CMK (cell line): ENCODE data around the gene RHOD.

Source experiments
- DNase-seq: peaks from one replicate; pipeline ENCODE4 v3.0.0-alpha.2; 2010; ENCODE audit warnings: low read depth

The RHOD gene

DNA sequence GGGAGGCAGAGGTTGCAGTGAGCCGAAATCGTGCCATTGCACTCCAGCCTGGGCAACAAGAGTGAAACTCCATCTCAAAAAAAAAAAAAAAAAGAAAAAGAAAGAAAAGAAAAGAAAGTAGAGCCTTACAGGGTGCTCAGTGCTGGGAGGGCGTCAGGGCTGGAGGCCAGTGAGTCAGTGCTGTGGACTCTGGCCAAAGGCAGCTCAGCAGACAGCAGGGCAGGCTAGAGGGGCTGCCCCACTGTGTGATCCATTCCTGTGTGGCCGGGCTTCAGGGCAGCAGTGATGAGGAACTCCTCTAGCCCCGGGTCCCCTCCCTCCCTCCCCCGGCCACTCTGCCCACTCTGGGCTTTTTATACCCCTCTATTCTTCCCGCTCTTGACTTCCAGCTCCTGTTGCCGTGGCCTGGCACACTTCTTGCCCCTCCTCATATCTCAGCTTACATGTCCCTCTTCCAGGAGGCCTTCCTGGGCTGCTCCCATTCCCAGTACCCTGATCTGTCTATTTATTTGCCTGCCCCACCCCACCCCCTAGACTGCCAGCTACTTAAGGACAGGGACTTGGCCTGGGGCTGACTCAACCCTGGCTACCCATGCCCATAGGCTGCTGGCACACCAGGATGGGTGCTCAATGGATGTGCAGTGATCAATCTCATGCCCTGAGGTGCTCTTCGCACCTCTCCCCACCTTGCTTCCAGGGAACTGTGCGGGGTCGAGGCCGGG is 23.7 kb upstream of the RHOD start:
- no peak for DNase-seq

DNA sequence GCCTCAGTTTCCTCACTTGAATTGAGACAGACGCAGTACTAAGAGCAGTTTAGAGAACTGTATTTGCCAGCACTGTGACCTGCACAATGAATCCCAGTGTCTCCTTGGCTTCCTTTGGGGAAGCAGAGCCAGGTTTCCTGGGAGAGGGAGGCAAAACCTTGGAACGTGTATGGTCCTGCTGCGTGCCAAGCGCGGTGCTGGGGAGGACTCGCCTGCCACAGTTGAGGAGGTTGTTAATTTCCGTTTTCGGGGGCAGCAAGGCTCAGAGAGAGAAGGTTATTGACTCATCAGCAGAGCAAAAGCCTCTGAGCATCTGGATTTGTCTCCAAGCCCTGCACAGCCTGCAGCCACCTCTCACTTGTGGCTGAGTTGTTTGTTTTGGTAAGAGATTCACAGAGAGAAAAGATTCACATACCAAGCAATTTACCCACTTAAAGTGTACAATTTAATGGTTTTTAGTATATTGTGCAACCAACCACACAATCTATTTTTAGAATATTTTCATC is 22.9 kb upstream of the RHOD start:
- no peak for DNase-seq

DNA sequence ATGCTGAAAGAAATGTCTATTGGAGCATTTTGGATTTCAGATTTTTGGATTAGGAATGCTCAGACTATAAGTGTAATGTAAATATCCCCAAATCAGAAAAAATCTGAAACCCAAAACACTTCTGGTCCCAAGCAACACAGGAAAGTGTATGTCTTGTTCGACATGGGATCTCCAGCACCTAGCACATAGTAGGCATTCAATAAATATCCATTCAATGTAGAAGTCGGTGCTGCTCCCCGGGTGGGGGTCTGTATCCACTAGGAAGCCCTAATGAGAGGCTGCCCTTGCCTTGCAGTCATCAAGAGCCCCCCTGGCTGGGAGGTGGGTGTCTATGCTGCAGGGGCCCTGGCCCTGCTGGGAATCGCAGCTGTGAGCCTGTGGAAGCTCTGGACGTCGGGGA is 22.3 kb upstream of the RHOD start:
- DNase-seq: no peak

DNA sequence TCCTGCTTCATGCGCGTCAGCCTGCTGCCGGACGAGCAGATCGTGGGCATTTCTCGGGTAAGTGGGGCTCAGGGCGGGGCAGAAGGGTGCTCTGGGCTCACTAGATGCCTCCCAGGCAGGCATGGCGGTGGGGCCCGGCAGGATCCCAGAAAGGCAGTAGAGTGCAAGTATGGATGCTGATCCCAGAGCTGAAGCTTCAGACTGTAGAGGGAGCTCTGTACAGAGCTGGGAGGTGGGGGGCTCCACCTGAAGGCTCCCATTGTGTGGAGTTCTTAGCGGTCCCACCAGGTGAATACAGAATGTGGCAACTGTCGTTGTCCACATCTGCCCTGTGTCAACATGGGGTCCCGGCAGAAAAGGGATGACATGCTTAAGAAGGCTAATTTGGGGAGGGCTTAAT is 16.5 kb upstream of the RHOD start:
- DNase-seq: no peak

DNA sequence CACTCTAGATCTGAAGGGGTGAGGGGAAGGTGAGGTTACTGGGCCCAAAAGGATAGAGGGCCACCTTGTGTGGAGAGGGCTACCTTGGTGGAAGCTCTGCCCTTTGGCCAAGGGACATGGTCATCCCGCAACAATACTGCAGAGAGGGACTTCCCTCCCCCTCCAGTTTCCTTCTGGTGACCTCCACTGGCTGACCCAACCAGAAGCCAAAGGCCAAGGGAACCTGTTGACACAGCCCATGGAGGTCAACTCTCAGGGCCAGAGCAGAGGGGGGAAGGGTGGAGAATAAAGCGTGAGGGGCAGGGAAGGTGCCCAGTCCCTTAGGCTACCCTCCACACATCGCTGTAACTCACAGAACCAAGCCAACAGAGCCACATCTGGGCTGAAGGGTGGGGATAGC is 15.0 kb upstream of the RHOD start:
- no peak for DNase-seq

DNA sequence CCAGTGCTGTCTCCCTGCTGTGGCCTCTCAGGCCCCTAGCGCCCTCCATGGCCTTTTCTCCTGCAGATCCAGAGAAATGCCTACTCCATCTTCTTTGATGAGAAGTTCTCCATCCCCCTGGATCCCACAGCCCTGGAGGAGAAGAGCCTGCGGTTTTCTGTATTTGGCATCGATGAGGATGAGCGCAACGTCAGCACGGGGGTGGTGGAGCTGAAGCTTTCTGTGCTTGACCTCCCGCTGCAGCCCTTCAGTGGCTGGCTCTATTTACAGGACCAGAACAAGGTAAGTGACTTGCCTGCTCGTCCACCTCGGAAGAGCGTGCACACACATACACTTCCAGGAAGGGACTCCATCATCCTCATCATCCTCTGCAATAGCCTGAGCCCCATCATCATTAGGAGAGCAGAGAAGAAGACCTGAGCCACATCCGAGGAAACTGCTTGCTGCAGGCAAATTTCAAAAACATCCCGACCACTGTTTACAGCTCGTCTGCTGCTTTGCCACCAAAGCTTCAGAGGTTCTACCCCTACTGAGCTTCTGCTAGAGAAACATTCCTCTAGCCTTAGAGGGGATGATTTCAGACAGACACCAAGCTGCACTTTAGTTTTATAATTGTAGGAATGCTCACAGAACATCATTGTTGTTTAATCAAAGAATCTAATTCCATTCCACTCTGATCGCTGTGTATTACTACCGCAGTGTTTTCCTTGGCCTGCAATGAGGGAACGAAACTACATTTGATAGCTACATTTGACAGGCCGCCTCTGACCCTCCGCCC is 12.9 kb upstream of the RHOD start:
- DNase-seq: no peak

DNA sequence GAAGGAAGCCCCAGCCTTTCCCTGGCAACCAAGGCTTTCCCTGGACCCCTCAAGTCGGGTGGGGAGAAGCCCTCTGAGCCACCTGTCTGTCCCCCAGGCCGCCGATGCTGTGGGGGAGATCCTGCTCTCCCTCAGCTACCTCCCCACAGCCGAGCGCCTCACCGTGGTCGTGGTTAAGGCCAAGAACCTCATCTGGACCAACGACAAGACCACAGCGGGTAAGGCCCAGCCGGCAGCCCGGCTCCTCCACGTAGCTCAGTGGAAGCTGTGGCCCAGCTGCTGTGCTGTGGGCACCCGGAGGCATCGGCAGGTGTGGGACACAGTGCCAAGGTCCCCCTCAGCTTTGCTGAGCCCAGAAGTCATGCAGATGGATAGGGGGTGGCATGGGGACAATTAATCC is 12.2 kb upstream of the RHOD start:
- DNase-seq: no peak

DNA sequence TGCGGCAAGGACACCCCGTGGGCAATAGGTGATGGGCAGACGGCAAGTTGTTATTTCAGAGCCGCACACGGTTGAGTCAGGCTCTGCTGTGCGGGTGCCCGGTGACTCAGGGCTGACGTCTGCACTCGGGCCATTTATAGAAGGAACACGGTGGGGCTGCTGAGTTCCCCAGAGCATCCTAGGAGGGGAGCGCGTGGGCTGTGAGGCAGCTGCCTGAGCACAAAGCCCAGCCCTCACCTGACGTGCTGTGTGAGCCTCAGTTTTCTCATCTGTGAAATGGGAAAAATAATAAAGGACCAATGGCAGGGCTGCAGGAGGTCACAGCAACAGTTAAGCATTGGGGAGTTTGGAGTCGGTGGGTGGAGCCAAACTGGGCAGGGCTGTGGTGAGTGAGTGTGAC is 11.3 kb upstream of the RHOD start:
- no peak for DNase-seq

DNA sequence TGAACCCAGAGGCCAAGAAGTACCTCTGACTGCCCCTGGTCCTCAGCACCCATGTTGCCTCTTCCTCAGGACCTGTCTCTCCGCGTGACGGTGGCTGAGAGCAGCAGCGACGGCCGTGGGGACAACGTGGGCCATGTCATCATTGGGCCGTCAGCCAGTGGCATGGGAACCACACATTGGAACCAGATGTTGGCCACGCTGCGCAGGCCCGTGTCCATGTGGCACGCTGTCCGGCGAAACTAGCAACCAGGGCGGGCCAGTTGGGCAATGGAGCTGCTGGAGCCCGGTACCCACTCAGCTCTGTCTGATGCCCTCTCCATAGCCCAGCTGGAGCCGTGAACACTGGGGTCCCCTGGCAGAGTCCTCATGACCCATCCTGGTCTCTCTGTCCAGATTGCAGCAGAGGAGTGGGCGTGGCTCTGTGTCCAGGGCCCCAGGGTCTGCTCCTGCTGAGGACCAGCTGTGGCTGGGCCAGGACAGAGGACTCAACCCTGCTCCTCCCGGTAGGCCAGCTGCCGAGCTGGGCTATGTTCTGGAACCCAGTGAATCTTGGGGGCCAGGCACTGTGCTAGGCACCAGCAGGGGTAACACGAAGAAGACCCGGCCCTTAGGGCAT is 8.0 kb upstream of the RHOD start:
- no peak for DNase-seq

DNA sequence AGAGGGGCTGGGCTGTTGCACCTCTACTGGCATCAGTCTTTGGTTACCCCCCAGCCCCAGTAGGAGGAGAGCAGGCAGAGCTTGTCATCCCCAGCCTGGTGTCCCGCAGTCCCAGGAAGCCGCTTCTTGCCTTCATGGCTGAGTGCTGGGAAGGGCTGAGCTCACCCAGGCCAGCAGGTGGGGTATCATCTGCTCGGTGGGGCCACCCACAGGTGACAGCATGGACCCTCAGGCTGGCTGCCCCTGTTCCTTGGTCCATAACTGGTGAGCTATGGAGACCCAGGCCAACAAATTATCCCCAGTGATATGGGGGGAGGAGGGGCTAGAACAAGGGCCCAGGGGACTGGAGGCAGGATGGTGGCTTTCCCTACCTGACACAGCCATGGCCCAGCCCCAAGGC is 6.5 kb upstream of the RHOD start:
- no peak for DNase-seq

DNA sequence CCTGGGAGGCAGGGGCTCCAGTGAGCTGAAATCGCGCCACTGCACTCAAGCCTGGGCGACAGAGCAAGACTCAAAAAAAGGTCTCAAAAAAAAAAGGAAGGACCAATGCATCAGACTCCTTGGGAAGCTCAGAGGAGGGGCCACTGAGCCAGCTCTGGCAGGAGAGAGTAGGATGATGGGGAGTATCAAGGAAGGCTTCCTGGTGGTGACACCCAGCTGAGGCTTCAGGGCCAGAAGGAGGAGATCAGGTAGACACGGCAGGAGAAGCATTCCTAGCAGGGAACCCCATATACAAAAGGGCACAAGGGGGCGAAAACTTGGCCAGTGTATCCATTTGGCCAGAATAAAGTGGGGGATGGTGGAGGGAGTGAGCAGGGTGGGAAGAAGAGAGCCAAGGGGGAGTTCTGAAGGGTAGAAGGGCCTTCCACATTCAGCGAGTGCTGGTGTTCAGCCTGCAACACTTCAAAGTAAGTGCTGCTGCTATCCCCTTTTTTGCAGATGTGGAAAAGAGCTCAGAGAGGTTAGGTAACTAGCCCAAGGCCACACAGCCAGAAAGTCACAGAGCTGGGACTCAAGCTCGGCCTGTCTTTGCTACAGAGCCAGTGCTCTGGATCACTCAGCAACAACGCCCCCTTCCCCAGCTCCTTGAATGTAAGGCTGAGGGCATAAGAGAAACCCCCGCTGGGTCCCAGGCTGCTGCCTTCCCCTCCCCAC is 5.3 kb upstream of the RHOD start:
- no peak for DNase-seq

DNA sequence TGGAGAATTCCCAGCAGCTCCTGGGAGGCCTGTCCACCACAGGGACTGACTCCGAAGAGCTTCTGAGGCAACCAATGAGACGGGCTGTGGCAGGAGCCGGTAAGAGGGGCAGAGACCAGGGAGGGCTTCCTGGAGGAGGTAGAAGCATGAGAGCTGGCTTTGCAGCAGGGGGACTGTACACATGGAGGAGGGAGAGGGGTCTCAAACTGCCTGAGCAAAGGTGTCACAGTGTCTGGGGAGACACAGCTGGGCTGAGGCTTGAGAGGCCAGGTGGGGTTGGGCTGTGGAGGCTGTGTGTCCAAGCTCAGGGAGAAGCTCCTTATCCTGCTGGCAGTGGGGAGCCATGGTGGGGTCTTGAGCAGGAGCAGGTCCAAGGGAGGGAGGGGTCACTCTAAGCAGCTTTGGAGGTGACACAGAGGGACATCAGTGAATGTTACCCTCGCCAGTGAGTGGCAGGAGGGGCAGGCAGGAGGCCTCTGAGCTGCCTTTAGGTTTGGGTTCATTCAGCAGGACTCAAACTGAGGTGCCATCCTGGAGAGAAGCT is 4.6 kb upstream of the RHOD start:
- DNase-seq: no peak

DNA sequence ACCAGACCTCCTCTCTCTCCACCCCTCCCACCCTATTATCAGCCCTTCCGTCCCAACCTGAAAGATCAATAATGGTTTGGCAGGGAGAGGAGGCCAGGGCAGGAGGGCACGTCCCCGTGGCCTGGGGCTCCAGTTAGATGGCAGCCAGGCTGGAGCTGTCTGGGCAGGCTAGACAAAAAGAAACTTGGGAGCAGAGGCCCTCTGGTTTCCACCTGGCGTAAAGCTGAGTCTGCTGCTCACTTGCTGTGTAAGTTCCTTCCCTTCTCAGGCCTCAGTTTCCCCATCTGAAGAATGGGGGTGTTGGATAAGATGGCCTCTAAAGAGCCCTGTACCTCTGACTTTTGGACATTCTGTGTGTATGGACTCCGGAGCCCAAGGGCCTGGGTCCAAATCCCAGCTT is 3.8 kb upstream of the RHOD start:
- DNase-seq: no peak

DNA sequence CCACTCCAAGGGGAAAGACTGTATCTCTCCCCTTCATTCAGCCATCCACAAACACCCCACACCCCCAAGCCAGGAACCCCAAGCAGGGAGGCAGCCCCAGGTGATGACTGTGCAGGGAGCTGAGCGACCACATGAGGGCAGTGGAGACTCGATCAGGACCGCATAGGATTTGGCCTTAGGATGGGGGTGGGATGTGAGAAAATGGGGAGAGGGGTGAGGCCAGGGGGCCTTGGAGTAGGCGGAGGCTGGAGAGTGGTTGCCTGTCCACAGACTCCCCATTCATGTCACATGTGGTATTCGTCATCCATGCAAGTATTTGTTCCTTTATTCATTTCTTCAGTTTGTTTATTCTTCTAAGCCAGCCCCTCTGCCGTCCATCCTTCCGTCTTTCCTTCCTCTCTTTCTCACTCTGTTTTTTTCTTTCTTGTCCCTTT is 2.7 kb upstream of the RHOD start:
- DNase-seq: peak; percentile 22

DNA sequence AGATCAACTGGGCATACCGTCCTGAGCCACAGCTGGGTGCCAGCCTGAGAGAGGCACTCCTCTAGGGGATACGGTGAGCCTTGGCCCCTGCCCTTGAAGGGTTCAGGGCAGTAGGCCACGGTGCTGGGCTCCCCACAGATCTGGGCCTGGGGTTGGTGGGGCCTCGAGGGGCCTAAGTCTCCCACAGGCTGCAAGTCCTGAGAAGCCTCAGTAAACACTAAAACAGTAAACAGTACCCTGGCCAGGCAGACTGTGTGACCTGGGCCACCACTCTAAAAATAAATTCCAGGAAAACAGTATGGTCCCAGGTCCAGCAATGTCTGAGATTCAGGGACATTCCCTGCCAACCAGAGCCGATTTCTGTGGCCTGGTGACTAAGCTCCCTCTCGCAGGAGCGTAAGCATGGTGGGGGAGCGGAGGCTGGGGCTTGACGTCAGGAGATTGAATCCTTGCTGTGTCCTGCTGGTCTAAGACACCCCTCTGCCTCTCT is 2.3 kb upstream of the RHOD start:
- no peak for DNase-seq

DNA sequence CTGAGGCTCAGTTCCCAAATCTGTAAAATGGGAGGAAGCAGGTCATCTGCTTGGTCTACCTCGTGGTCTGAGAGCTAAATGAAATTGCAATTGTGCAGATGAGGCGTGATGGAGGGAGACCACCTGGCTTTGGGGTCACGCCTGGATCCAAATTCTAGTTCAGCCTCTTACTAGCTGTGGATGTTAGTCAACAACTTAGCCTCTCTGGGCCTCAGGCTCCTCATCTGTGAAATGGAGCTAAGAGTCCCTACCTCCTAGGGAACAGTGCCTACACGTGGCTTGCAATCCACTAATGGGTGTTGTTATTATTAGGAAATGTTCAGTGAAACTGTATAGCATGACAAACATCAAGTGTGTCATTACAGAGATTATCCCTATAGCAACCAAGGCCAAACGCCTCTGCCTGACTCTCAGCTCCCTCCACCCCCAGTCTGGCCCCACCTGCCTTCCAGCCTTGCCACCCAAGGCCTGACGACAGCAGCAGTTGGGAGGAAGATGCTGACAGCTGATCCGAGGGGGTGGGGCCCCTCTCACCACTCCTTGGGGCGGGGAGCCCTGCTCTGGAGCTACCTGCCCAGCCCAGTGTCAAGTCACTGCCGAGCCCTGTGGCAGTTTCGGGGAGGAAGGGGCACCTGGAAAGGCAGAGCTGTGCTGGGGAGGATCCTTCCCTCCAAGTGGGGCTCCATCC is 1.7 kb upstream of the RHOD start:
- DNase-seq: no peak

DNA sequence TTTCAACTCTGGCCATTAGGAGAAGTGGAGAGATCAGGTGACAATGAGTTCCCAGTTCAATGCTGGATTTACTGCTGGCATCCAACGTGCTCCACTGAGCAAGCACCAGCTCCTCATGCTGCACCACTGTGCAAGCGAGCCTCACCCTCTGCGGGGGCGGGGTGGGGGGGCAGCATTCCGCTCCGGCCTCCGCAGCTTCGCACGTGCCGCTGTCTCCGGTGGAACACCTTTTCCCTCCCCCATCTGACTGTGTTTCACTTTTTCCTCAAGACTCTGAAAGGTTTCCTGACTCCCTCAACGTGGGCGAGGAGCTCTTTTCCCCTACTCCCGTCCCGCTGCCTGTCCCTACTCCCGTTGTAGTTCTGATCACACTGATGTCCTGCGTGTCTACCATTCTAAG is 835 bp upstream of the RHOD start:
- DNase-seq: no peak

DNA sequence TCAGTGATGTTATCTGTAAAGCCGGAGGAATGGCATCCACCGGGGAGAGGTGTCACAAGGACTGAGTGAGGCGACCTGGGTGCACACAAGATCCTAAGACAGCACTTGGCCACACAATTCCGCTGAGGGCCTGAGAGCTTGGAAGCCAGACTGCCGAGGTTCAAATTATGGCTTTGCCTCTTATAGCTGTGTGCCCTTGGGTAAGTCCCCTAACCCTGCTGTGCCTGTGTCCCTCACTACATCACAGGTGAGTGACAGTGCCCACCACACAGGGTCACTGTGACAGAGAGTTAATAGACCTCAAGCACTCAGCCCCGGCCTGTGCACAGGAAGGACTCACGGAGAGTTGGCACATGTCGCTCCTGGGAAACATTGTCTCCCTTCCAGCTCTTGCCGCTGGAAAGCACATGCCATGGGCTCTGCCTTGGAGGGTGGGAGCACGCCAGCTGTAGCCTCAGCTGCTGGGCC is 592 bp downstream of the RHOD start:
- no peak for DNase-seq

DNA sequence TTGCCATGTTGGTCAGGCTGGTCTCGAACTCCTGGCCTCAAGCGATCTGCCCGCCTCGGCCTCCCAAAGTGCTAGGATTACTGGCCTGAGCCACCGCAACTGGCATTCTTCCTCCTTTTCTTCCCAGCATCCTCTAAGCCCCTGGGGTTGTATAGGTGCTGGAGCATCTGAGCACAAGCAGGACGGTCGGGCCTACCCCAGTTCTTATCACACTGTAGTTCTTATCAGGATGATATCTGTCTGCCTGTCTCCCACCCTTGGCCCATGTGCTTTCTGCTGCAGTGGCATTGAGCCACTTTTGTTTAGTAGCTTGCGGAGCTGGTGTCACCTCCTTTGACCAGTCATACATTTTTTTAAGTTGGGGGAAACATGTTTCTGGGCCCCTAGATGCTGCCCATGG is 1.9 kb downstream of the RHOD start:
- no peak for DNase-seq

DNA sequence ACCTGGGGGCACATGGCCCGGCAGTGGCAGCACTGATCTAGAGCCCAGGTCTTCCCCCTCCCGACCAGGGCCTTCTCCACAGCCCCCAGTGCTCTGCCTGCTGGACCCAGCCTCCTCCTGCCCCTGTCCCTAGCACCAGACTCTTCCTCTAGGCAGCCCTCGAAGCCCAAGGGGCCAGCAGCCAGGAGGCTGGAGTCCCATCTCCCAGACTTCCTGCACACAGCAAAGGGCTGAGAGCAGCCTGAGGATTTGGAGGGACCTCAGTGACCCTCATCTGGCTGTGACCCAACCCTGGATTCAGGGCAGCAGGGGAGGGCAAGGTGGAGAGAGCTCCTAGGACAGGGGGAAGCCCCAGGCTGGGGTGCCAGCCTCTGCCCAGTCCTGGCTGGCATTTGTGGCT is 3.0 kb downstream of the RHOD start:
- no peak for DNase-seq

DNA sequence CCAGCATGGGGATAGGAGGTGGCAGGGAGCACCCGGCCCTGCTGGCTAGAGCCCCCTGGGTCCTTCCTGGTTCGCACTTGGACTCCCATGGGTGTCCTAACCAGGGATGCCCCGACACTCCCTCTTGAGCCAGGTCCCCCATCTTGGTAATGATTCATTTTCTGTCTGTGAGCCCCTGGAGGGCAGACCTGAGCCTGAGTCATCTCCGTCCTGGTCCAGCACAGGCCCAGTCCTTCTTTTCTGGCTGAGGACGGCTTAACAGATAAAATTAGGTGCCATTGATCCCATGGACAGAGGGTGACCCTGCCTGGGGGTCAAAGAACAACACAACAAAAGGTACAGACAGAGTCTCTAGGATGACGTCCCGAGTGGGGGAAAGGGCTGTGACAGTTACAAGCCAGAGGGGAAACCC is 3.5 kb downstream of the RHOD start:
- no peak for DNase-seq
